PC-9 (cell line): ENCODE data around the gene TOMM34. TPM values are rescaled to one million over a fixed set of nuclear protein-coding genes. Genes with fewer than 3 reads are reported as not detected.

Experiments used
- BruUV-seq: library from RNA; stranded (reverse); fragments of 400-500 nt; replicated peaks from 2 replicates; lab custom pipeline; 2021; lab: Mats Ljungman, UMichigan
- CTCF ChIA-PET: fragments of 300-600 bp; sonication (Branson Sonifier 250); formaldehyde crosslinking; loops from one replicate; lab custom pipeline; 2022; ENCODE audit warnings: antibody characterized with exemption; lab: Charles Lee
- POLR2A ChIA-PET: fragments of 300-600 bp; sonication (Branson Sonifier 250); formaldehyde crosslinking; loops from one replicate; lab custom pipeline; 2022; ENCODE audit warnings: antibody characterized with exemption; ENCODE audit not compliant: unreplicated experiment; lab: Charles Lee
- DNase-seq, 2 experiments: peaks; one replicate each; pipeline versions ENCODE4 v3.0.0 to v3.0.0-alpha.2; 2015 to 2022; ENCODE audit warnings: mixed read lengths in 1 of 2
- H2AFZ ChIP-seq: fragments of 200-600 bp; sonication (generic); 2 replicates; pipeline ENCODE4 v1.8.1; 2017; ENCODE audit warnings: antibody characterized with exemption
- H3F3A ChIP-seq: fragments of 200-600 bp; sonication (generic); 2 replicates; pipeline ENCODE4 v1.8.1; 2017; ENCODE audit warnings: antibody characterized with exemption, mild to moderate bottlenecking, low read depth; ENCODE audit not compliant: insufficient read depth
- H3K27ac ChIP-seq: fragments of 200-600 bp; sonication (generic); 2 replicates; pipeline ENCODE4 v1.6.1; 2016; ENCODE audit warnings: mixed run types
- H3K27me3 ChIP-seq: fragments of 200-600 bp; sonication (generic); 2 replicates; pipeline ENCODE4 v1.6.1; 2016; ENCODE audit warnings: low read depth, mixed run types; ENCODE audit not compliant: insufficient read depth
- H3K36me3 ChIP-seq: fragments of 200-600 bp; sonication (generic); 2 replicates; pipeline ENCODE4 v1.6.1; 2016; ENCODE audit warnings: low read depth, mixed run types
- H3K4me1 ChIP-seq: fragments of 200-600 bp; sonication (generic); replicated peaks from 2 replicates; pipeline ENCODE4 v1.6.1; 2016; ENCODE audit warnings: mixed run types; ENCODE audit not compliant: insufficient read depth
- H3K4me2 ChIP-seq: fragments of 200-600 bp; sonication (generic); 2 replicates; pipeline ENCODE4 v1.6.1; 2017; ENCODE audit warnings: mixed run types
- H3K4me3 ChIP-seq: fragments of 200-600 bp; sonication (generic); 2 replicates; pipeline ENCODE4 v1.6.1; 2016; ENCODE audit warnings: mixed run types
- H3K79me2 ChIP-seq: fragments of 200-600 bp; sonication (generic); 2 replicates; pipeline ENCODE4 v1.6.1; 2017; ENCODE audit warnings: low read depth, mixed run types
- H3K9me2 ChIP-seq: fragments of 200-600 bp; sonication (generic); 2 replicates; pipeline ENCODE4 v1.8.1; 2017; ENCODE audit warnings: mild to moderate bottlenecking; ENCODE audit not compliant: insufficient read depth
- H3K9me3 ChIP-seq: fragments of 200-600 bp; sonication (generic); 2 replicates; pipeline ENCODE4 v1.8.1; 2016; ENCODE audit warnings: low read depth; ENCODE audit not compliant: insufficient read depth
- H4K20me1 ChIP-seq: fragments of 200-600 bp; sonication (generic); 2 replicates; pipeline ENCODE4 v1.8.1; 2017; ENCODE audit not compliant: insufficient read depth
- EZH2 ChIP-seq: fragments of 200-600 bp; sonication (generic); IDR thresholded peaks from 2 replicates; pipeline ENCODE4 v1.8.0; 2017; ENCODE audit warnings: antibody characterized with exemption, low read depth
- intact Hi-C: fragments of 100-400 bp; cut with micrococcal nuclease; formaldehyde crosslinking; loops from one replicate; pipeline ENCODE4 v1.10.0; 2022; ENCODE audit not compliant: unreplicated experiment
- total RNA-seq: library from RNA; stranded (reverse); gene quantifications from 2 replicates; pipeline ENCODE4 v1.2.3, GENCODE V29; 2021
- TF ChIP-seq, protein P1 (sequence below): fragments of 200-600 bp; sonication (generic); conservative IDR thresholded peaks from 2 replicates; pipeline ENCODE4 v1.6.1; 2017; ENCODE audit warnings: mixed run types, antibody characterized with exemption, mild to moderate bottlenecking, moderate library complexity

The TOMM34 gene
- total RNA-seq, 1 experiment from 2014 or later, result 71.1 TPM

DNA sequence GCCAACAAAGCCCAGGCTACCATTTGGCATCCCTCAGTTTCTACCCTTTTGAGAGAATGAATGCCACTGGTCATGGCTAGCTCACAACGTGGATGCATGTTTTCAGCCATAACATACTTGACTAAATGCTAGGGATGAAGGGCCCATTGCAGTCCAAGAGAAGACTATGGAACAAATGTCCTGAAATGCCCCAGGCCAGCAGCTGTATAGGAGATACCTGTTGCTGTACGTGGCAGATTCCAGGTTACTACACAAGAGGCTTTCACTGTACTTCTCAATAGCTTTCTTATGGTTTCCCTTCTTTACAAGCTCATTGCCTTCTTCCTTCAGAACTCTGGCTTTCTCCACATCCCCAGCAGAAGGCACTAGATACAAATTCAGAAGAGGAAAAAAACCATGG lies 11.7 kb downstream of the TOMM34 start:
- Histone ChIP-seq H3K9me2 (no peaks in the 10 kb centered on the region), H3K4me2 (no peak overlapping the region), H3F3A (peaks cover 27% of the 10 kb centered on the region; the same call in 1 of the 2 replicates), H3K4me3 (no peak overlapping the region), H4K20me1 (peaks cover 6% of the 10 kb centered on the region; the same call in 1 of the 2 replicates), H3K9me3 (no peaks in the 10 kb centered on the region), H3K27ac (no peak overlapping the region), H3K4me1 (no peaks in the 10 kb centered on the region), H3K79me2 (no peaks in the 10 kb centered on the region), H3K27me3 (no peaks in the 10 kb centered on the region), H3K36me3 (peaks cover 63% of the 10 kb centered on the region), H2AFZ (no peak overlapping the region)
- no peak for DNase-seq
- no peak for TF ChIP-seq EZH2
- TF ChIP-seq, protein P1, sequence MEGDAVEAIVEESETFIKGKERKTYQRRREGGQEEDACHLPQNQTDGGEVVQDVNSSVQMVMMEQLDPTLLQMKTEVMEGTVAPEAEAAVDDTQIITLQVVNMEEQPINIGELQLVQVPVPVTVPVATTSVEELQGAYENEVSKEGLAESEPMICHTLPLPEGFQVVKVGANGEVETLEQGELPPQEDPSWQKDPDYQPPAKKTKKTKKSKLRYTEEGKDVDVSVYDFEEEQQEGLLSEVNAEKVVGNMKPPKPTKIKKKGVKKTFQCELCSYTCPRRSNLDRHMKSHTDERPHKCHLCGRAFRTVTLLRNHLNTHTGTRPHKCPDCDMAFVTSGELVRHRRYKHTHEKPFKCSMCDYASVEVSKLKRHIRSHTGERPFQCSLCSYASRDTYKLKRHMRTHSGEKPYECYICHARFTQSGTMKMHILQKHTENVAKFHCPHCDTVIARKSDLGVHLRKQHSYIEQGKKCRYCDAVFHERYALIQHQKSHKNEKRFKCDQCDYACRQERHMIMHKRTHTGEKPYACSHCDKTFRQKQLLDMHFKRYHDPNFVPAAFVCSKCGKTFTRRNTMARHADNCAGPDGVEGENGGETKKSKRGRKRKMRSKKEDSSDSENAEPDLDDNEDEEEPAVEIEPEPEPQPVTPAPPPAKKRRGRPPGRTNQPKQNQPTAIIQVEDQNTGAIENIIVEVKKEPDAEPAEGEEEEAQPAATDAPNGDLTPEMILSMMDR, result no peak
- CTCF ChIA-PET, result no interaction called here
- POLR2A ChIA-PET, result no interaction called here
- intact Hi-C loops, result no loop called here
- no TSS peak for BruUV-seq

DNA sequence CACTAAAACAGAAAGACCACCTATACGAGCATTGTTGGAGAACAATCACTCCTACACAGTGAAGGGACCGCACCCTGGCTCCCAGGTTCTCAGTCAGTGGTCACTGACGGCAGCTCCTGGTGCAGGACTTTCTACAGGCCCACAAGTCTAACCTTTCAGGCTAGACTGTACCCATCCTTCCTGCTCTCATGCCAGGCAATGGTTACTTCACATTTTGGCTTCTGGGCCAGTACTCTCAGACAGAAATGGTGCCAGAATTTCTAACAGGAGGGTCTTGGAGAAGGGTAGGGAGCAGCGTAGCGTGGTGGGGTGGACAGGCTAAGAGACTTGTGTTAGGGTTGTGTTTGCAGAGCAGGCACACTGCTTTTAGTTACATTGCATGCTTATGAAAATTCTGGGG lies 12.1 kb downstream of the TOMM34 start:
- Histone ChIP-seq H2AFZ (no peak overlapping the region), H3K9me3 (no peaks in the 10 kb centered on the region), H3K27ac (no peak overlapping the region), H3K36me3 (peaks cover 59% of the 10 kb centered on the region), H3K9me2 (no peaks in the 10 kb centered on the region), H3K4me1 (no peaks in the 10 kb centered on the region), H4K20me1 (peaks cover 6% of the 10 kb centered on the region; the same call in 1 of the 2 replicates), H3K79me2 (no peaks in the 10 kb centered on the region), H3K4me2 (no peak overlapping the region), H3K4me3 (no peak overlapping the region), H3F3A (peaks cover 26% of the 10 kb centered on the region; the same call in 1 of the 2 replicates), H3K27me3 (no peaks in the 10 kb centered on the region)
- intact Hi-C loops, result no loop called here
- ChIA-PET POLR2A (no interaction called here), CTCF (no interaction called here)
- DNase-seq, result no peak
- no TSS peak for BruUV-seq
- TF ChIP-seq EZH2, result no peak
- TF ChIP-seq, protein P1, result no peak

DNA sequence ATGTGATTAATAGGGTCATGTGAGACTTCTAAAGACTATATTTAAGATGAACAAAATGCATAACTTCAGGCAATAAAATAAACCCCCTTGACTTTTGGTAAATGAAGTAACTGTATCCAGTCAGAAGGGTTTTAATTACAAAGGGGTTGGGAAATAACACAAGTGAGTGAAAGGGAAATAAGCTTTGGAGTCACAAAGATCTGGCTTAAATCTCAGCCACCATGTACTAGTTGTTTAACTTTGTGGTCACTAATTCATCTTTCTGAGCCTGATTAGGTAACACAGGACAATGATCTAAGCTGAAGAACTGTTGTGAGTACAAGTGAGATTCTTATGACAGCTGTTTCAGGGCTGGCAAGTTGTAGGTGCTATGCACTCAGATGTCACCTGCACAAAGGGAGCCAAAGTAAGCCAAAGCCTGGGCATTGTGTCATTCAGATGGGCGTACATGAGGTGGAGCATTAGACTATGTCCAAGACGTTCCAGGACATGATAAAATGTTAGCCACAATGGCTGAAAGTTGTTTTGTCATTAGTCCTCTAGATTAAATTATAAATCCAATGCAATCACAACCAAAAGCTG lies 13.8 kb downstream of the TOMM34 start:
- intact Hi-C loops, result no loop called here
- Histone ChIP-seq H3K4me3 (no peak overlapping the region), H3K9me3 (no peaks in the 10 kb centered on the region), H3K79me2 (no peaks in the 10 kb centered on the region), H3K36me3 (peaks cover 51% of the 10 kb centered on the region), H3K4me2 (no peak overlapping the region), H3F3A (peaks cover 15% of the 10 kb centered on the region; the same call in 1 of the 2 replicates), H2AFZ (no peak overlapping the region), H3K27me3 (no peaks in the 10 kb centered on the region), H3K27ac (no peak overlapping the region), H3K4me1 (no peaks in the 10 kb centered on the region), H3K9me2 (no peaks in the 10 kb centered on the region), H4K20me1 (peaks cover 6% of the 10 kb centered on the region; the same call in 1 of the 2 replicates)
- no TSS peak for BruUV-seq
- CTCF ChIA-PET, result no interaction called here
- POLR2A ChIA-PET, result interaction anchor here (0.6 to 0.7 kb wide), 4 partner anchors 16 to 275 kb away, joined by 3 to 7 read pairs (median 4); partner anchors contain the start of gene PABPC1L
- TF ChIP-seq, protein P1, result no peak
- TF ChIP-seq EZH2, result no peak
- no peak for DNase-seq
